ENCODE data around the gene H6PD.

Gene H6PD

GRCh38 chr1:9238134-9238533, 3.6 kb downstream of the H6PD start:
- Histone ChIP-seq H3K9me3 (no peaks in the 10 kb centered on the region), H3K4me1 (ENCODE audit: control insufficient read depth in 1 of 2, insufficient read depth in 1 of 2, low read depth in 1 of 2, low read length in 1 of 2) (peaks cover 93% of the 10 kb centered on the region in 2 experiments), H3K27ac (peak overlapping the region; percentile 79), H3K4me3 (ENCODE audit: low read depth in 1 of 2, low read length in 1 of 2) (no peak overlapping the region), H3K27me3 (no peaks in the 10 kb centered on the region), H3K36me3 (no peaks in the 10 kb centered on the region)
- TF ChIP-seq CTCF (IDR thresholded peaks at IDR 0.05): no peak

- no peaks in the 10 kb centered on the region for H3K9me3 ChIP-seq
- no peak for TF ChIP-seq CTCF (IDR thresholded peaks at IDR 0.05)
- H3K4me1 ChIP-seq (ENCODE audit: control insufficient read depth in 1 of 2, insufficient read depth in 1 of 2, low read depth in 1 of 2, low read length in 1 of 2): peaks cover 93% of the 10 kb centered on the region in 2 experiments
- H3K36me3 ChIP-seq: no peaks in the 10 kb centered on the region
- H3K4me3 ChIP-seq (ENCODE audit: low read depth in 1 of 2, low read length in 1 of 2): peak overlapping the region in 1 of 2 experiments; percentile 19
- peak overlapping the region; percentile 79 for H3K27ac ChIP-seq
- H3K27me3 ChIP-seq: no peaks in the 10 kb centered on the region
Measured at GRCh38 chr1:9238550-9238949, 4.0 kb downstream of the H6PD start.

GRCh38 chr1:9239622-9240401, 5.2 kb downstream of the H6PD start:
- Histone ChIP-seq H3K4me1 (ENCODE audit: control insufficient read depth in 1 of 2, insufficient read depth in 1 of 2, low read depth in 1 of 2, low read length in 1 of 2) (peaks cover 98% of the 10 kb centered on the region in 2 experiments), H3K36me3 (no peaks in the 10 kb centered on the region), H3K27ac (peak overlapping the region; percentile 79), H3K27me3 (no peaks in the 10 kb centered on the region), H3K9me3 (no peaks in the 10 kb centered on the region), H3K4me3 (ENCODE audit: low read depth in 1 of 2, low read length in 1 of 2) (peak overlapping the region; percentile 42 to 43)
- no peak for TF ChIP-seq CTCF (IDR thresholded peaks at IDR 0.05)

GRCh38 chr1:9240914-9241820, 6.6 kb downstream of the H6PD start:
- no peaks in the 10 kb centered on the region for H3K27me3 ChIP-seq
- no peaks in the 10 kb centered on the region for H3K9me3 ChIP-seq
- H3K36me3 ChIP-seq: no peaks in the 10 kb centered on the region
- H3K4me3 ChIP-seq (ENCODE audit: low read depth in 1 of 2, low read length in 1 of 2): peak overlapping the region; percentile 43 to 49
- peak overlapping the region; percentile 86 for H3K27ac ChIP-seq
- no peak for TF ChIP-seq CTCF (IDR thresholded peaks at IDR 0.05)
- peaks cover 100% of the 10 kb centered on the region in 2 experiments for H3K4me1 ChIP-seq (ENCODE audit: control insufficient read depth in 1 of 2, insufficient read depth in 1 of 2, low read depth in 1 of 2, low read length in 1 of 2)

- peaks cover 100% of the 10 kb centered on the region in 2 experiments for H3K4me1 ChIP-seq (ENCODE audit: control insufficient read depth in 1 of 2, insufficient read depth in 1 of 2, low read depth in 1 of 2, low read length in 1 of 2)
- no peaks in the 10 kb centered on the region for H3K9me3 ChIP-seq
- H3K4me3 ChIP-seq (ENCODE audit: low read depth in 1 of 2, low read length in 1 of 2): peak overlapping the region; percentile 39 to 49
- H3K27me3 ChIP-seq: no peaks in the 10 kb centered on the region
- TF ChIP-seq CTCF (IDR thresholded peaks at IDR 0.05): no peak
- peak overlapping the region; percentile 86 for H3K27ac ChIP-seq
- peaks cover 2% of the 10 kb centered on the region for H3K36me3 ChIP-seq
Measured at GRCh38 chr1:9241891-9242290, 7.3 kb downstream of the H6PD start.
